Hepatic stellate cell (primary cell): ENCODE data around the gene PDE7B.

Experiments used
- DNase-seq: peaks from one replicate; pipeline ENCODE4 v3.0.0; 2011; ENCODE audit warnings: low spot score

PDE7B gene

GRCh38 chr6:135888818-135889217, 37.3 kb downstream of the PDE7B start:
- no peak for DNase-seq

GRCh38 chr6:135890876-135891275, 39.4 kb downstream of the PDE7B start:
- no peak for DNase-seq

GRCh38 chr6:135891710-135892109, 40.2 kb downstream of the PDE7B start:
- no peak for DNase-seq

- no peak for DNase-seq
These were observed 43.9 kb downstream of the PDE7B start for GRCh38 chr6:135895231-135895911.

GRCh38 chr6:135897087-135897486, 45.6 kb downstream of the PDE7B start:
- no peak for DNase-seq

GRCh38 chr6:135901774-135902524, 50.4 kb downstream of the PDE7B start:
- DNase-seq = no peak

GRCh38 chr6:135902756-135903331, 51.3 kb downstream of the PDE7B start:
- no peak for DNase-seq

GRCh38 chr6:135904666-135905065, 53.2 kb downstream of the PDE7B start:
- no peak for DNase-seq

GRCh38 chr6:135905604-135906300, 54.3 kb downstream of the PDE7B start:
- no peak for DNase-seq

- no peak for DNase-seq
These were observed 55.0 kb downstream of the PDE7B start for GRCh38 chr6:135906542-135906941.

GRCh38 chr6:135906972-135907465, 55.5 kb downstream of the PDE7B start:
- no peak for DNase-seq

- DNase-seq = peak; percentile 22
These were observed 58.4 kb downstream of the PDE7B start for GRCh38 chr6:135909737-135910387.

GRCh38 chr6:135910790-135911618, 59.5 kb downstream of the PDE7B start:
- no peak for DNase-seq

GRCh38 chr6:135913785-135914184, 62.3 kb downstream of the PDE7B start:
- no peak for DNase-seq

- DNase-seq = no peak
These were observed 67.5 kb downstream of the PDE7B start for GRCh38 chr6:135919026-135919425.

GRCh38 chr6:135920689-135921088, 69.2 kb downstream of the PDE7B start:
- DNase-seq = no peak

GRCh38 chr6:135921188-135921587, 69.7 kb downstream of the PDE7B start:
- DNase-seq = no peak

GRCh38 chr6:135922174-135922573, 70.7 kb downstream of the PDE7B start:
- peak; percentile 68 for DNase-seq

- DNase-seq = no peak
These were observed 71.2 kb downstream of the PDE7B start for GRCh38 chr6:135922746-135923145.

GRCh38 chr6:135932651-135933050, 81.2 kb downstream of the PDE7B start:
- DNase-seq = no peak
